COR-L47 (cell line): ENCODE results near the gene INO80B.
"Not testable (repeated sequence)": the region's sequence is repeated elsewhere in the genome, so short reads cannot be mapped to it uniquely, and the experiment has no call there.

Experiments used
- DNase-seq: peaks from one replicate; lab custom pipeline; 2025; lab: John Stamatoyannopoulos, UW

The INO80B gene

DNA sequence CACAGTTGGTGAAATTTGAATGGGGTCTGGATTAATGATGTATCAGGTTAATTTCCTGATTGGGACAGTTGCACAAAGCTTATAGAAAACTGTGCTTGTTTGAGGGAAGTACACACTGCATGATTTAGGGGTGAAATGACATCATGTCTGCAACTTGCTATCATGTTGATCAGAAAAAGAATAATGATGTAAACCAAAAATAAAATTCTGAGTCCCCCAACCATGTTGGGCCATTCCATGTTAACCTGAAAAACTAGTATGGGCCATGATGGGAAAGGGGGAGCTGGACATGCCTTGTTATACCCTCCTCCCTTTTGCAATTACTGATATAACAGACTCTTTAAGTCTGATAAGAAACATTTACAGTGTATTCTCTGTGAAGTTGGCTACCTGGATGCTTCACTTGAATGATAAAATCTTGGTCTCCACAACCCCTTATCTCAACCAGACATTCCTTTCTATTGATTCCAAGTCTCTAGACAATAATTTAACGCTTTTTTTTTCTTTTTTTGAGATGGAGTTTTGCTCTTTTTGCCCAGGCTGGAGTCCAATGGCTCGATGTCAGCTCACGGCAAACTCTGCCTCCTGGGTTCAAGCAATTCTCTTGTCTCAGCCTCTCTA is 4.2 kb upstream of the INO80B start:
- no peak for DNase-seq

GRCh38 chr2:74457129-74457548 is 2.3 kb downstream of the INO80B start:
- DNase-seq: no peak

DNA sequence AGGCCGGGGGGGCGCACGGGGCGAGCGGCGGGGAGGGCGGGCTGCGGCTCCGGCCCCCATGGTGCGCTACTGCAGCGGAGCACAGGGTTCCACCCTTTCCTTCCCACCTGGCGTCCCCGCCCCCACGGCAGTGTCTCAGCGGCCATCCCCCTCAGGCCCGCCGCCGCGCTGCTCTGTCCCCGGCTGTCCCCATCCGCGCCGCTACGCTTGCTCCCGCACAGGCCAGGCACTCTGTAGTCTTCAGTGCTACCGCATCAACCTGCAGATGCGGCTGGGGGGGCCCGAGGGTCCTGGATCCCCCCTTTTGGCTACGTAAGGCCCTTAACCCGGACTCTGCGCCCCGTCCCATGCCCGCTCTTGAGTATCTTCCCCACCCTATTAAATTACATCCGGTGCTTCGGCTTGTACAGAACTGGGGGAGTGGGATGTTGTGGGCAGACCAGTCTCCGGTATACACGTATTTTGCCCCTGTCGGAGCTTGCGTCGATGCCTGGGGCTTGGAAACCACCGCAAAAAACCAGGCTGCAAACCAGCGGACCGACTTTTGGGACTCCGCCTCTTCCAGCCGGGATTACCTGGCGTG is 2.8 kb downstream of the INO80B start:
- peak; percentile 88 for DNase-seq

DNA sequence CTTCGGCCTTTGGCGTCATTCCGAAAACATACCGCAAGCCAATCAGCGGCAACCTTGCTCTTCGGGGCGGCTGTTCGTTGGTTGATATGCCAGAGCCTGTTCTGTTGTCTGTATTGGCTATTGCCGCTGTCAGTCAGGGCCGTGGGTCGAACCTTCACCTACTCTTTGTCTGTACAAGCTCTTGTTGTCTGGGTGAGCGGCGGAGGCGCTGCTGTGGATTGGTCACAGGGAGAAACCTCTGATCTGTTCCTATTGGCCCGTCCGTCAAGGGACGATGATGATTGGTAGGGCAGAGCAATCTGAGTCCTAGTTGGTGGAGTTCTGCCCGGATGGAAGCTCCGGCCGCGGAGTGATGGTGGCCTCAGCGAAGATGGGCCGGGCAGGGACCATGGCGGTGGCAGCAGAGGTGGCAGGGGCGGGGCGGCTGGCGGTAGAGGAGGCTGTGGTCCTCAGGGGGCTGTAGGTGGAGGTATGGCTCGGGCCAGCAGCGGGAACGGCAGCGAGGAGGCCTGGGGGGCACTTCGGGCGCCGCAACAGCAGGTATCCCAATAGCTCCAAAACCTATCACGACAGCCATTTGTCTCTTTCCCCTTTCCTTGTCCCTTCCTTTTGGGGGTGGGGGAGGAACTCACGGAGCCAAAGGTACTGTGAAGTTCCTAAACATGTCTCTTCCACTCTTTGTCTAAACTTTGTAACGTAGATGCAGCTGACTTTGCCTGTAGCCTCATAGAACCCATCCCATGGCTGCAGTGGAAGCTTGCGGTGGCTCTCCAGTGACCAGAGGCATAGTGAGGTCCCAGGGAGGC is 3.4 kb downstream of the INO80B start, which contains the start of gene WBP1:
TSS of gene WBP1 (plus strand) at position 307 of the 806 bp plus-strand sequence. CDS start at position 472, 165 bp downstream.
- peak; percentile 100 for DNase-seq

DNA sequence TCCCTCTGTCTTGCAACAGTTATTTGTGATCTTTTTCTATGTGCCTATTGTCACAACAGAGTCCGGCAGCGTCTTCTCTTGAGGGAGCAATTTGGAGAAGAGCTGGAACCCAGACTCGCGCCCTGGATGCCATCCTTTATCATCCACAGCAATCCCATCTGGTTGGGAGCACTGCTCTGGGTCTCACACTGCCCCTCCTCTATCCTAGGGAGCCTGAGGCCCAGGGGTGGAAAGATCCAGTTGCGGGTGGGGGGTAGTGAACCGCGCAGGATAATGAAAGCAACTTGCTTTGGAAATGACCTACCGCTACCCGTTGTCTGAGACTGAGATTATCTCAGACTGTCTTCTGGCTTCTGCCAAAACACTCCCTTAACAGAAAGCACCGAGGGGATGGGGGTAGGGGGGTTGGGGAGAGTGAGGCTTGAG is 4.1 kb downstream of the INO80B start:
- no peak for DNase-seq

DNA sequence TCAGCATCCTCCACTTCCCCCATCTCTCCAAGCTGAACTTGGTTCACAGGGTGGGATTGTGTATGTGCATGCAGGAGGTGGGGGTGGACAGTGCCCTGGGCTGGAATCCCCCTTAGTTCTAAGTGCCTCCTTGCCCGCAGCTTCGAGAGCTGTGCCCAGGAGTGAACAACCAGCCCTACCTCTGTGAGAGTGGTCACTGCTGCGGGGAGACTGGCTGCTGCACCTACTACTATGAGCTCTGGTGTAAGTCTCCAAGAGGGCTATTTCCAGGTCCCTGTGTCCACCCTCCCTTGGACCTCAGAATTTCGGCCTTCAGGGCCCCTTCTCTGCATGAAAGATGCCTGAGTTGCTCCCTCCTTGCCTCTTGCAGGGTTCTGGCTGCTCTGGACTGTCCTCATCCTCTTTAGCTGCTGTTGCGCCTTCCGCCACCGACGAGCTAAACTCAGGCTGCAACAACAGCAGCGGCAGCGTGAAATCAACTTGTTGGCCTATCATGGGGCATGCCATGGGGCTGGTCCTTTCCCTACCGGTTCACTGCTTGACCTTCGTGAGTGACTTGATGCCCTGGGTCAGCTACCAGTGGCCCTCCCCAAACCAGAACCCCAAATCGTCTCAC is 4.7 kb downstream of the INO80B start:
- not testable (repeated sequence) for DNase-seq

DNA sequence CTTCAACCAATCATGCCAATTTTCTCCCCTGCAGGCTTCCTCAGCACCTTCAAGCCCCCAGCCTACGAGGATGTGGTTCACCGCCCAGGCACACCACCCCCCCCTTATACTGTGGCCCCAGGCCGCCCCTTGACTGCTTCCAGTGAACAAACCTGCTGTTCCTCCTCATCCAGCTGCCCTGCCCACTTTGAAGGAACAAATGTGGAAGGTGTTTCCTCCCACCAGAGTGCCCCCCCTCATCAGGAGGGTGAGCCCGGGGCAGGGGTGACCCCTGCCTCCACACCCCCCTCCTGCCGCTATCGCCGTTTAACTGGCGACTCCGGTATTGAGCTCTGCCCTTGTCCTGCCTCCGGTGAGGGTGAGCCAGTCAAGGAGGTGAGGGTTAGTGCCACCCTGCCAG is 5.3 kb downstream of the INO80B start:
- not testable (repeated sequence) for DNase-seq

DNA sequence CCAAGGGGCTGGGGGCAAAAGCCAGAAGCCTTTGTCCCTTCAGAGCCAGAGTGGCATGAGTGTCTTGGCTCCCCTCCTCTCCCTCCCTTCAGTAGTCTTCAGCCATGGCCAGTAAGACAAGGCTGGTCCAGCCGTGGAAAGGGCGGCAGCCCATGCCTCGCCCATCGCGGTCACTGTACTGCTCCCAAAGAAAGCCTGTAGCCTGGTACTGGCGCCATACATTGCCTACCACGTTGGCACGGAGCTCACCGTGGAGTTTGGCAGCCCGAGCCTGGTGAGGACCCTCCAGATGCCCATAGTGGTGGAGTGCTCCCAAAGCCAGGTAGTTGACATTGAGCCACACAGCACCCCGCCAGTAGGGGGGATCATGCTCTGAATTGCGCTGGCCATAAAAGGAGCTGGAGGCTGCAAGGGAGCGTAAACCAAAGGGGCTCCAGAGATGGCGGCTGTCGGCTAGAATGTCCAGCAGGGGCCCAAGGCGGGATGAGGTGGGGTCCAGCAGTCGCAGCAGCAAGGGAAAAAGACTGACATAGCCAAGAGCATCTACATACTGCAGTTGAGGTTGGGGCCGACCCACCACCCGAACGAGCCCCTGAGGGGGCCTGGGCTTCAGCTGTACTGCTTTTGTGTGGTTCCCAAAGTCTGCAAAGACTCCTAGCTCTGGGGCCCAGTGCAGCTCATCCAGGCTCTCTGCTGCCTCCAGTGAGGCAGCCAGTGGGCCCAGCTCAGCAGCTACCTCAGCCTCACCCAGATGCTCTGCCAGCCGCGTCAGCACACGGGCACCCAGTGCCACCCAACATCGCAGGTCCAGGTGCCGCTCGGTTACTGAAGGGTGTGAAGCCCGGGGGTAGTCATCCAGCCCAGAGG is 6.5 kb downstream of the INO80B start:
- DNase-seq: no peak

GRCh38 chr2:74462054-74462785 is 7.3 kb downstream of the INO80B start:
- DNase-seq: no peak

DNA sequence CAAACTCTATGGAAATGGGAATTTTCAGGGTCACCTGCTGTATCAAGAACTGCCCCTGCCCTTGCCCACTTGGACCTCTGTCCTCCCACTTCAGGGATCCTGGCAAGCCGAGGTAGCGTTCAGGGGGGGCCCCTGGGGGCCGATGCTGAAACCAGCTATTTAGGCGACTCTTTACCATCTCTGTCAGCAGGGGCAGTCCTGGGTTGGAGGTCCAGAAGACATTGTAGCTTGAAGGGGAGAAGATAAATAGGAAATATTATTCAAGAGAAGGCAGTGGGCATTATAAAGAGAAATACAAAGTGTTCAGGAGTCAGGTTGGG is 7.9 kb downstream of the INO80B start:
- DNase-seq: no peak

DNA sequence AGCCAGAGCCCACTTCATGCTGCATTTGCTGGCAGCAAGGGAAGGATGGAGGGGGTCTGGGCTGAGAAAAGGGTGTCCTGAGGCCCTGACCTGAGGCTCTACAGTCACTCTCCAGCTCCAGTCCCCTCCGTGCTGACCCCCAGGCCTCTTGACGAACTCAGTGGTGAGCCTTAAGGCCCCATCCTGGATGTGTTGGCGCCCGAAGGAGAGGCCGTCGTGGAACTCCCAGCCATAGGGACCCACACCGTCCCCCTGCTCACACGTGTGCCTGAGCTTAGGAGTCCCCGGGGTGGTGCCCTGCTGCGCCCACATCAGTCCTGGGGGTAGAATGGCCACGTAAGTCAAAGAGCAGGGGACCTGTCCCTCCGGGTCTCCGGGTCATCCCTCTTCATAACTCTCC is 9.5 kb downstream of the INO80B start:
- no peak for DNase-seq

DNA sequence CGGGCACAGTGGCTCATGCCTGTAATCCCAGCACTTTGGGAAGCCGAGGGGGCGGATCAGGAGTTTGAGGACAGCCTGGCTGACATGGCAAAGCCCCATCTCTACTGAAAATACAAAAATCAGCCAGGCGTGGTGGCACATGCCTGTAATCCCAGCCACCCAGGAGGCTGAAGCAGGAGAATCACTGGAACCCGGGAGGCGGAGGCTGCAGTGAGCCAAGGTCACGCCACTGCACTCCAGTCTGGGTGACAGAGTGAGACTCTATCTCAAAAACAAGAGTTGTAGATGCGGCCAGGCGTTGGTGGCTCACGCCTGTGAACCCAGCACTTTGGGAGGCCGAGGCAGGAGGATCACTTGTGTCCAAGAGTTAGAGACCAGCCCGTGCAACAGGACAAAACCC is 15.9 kb downstream of the INO80B start:
- DNase-seq: not testable (repeated sequence)

GRCh38 chr2:74471332-74472065 is 16.6 kb downstream of the INO80B start:
- no peak for DNase-seq

GRCh38 chr2:74472086-74472944 is 17.4 kb downstream of the INO80B start, which contains the start of gene MRPL53:
TSS of gene MRPL53 (minus strand) at chr2:74472680. CDS start at chr2:74472660, 20 bp downstream.
- DNase-seq: peak; percentile 92

- DNase-seq: no peak
Measured at GRCh38 chr2:74472945-74473258, 18.0 kb downstream of the INO80B start.

GRCh38 chr2:74474481-74474880 is 19.6 kb downstream of the INO80B start:
- DNase-seq: no peak

- no peak for DNase-seq
Measured at GRCh38 chr2:74474899-74475298, 20.0 kb downstream of the INO80B start.

- DNase-seq: no peak
Measured at GRCh38 chr2:74481431-74481830, 26.5 kb downstream of the INO80B start.
